Smooth muscle cell (in vitro differentiated cells): ENCODE measurements around the gene ACADS. TPM values are rescaled to one million over a fixed set of nuclear protein-coding genes. Genes with fewer than 3 reads are reported as not detected.

ENCODE experiments used
- DNase-seq: peaks from one replicate; lab custom pipeline; 2025; ENCODE audit not compliant: unreplicated experiment; lab: John Stamatoyannopoulos, UW
- H2AFZ ChIP-seq: fragments of 200-600 bp; sonication (generic); 2 replicates; pipeline ENCODE4 v1.6.0; 2016; ENCODE audit warnings: antibody characterized with exemption, low read depth, mild to moderate bottlenecking
- H3F3A ChIP-seq: fragments of 200-600 bp; sonication (generic); 2 replicates; pipeline ENCODE4 v1.6.0; 2017; ENCODE audit warnings: antibody characterized with exemption, low read depth
- H3K27ac ChIP-seq: fragments of 200-600 bp; sonication (generic); 2 replicates; pipeline ENCODE4 v1.5.1; 2016; ENCODE audit warnings: low read depth, mild to moderate bottlenecking
- H3K27me3 ChIP-seq: fragments of 200-600 bp; sonication (generic); 2 replicates; pipeline ENCODE4 v1.6.1; 2016; ENCODE audit warnings: low read depth, mild to moderate bottlenecking
- H3K36me3 ChIP-seq: fragments of 200-600 bp; sonication (generic); 2 replicates; pipeline ENCODE4 v1.5.1; 2016; ENCODE audit warnings: low read depth
- H3K4me1 ChIP-seq: fragments of 200-600 bp; sonication (generic); 2 replicates; pipeline ENCODE4 v1.5.1; 2016; ENCODE audit warnings: low read depth
- H3K4me2 ChIP-seq: fragments of 200-600 bp; sonication (generic); 2 replicates; pipeline ENCODE4 v1.6.0; 2016; ENCODE audit warnings: mild to moderate bottlenecking
- H3K4me3 ChIP-seq: fragments of 200-600 bp; sonication (generic); 2 replicates; pipeline ENCODE4 v1.5.1; 2016; ENCODE audit warnings: mild to moderate bottlenecking
- H3K79me2 ChIP-seq: fragments of 200-600 bp; sonication (generic); 2 replicates; pipeline ENCODE4 v1.6.0; 2016; ENCODE audit warnings: low read depth, mild to moderate bottlenecking
- H3K9ac ChIP-seq: fragments of 200-600 bp; sonication (generic); 2 replicates; pipeline ENCODE4 v1.6.0; 2016; ENCODE audit warnings: low read depth
- H3K9me3 ChIP-seq: fragments of 200-600 bp; sonication (generic); replicated peaks from 2 replicates; pipeline ENCODE4 v1.5.1; 2016; ENCODE audit warnings: low read depth
- H4K20me1 ChIP-seq: fragments of 200-600 bp; sonication (generic); 2 replicates; pipeline ENCODE4 v1.6.0; 2016; ENCODE audit warnings: low read depth
- WGBS: methylation state at CpG from one replicate; pipeline ENCODE4 v1.1.7; 2016; ENCODE audit warnings: low lambda C conversion rate; 5-methylcytosine and 5-hydroxymethylcytosine counted together
- polyA plus RNA-seq: library from polyadenylated mRNA; unstranded; fragments of >200 nt; fragmentation: Nextera tagmentation; extraction: Ambion mirVana; gene quantifications from 2 replicates; pipeline ENCODE4 v1.2.1, GENCODE V29; 2016
- total RNA-seq: library from RNA; depleted of rRNA; stranded (reverse); fragments of >200 nt; gene quantifications from 2 replicates; pipeline ENCODE4 v1.2.3, GENCODE V29; 2014
- TF ChIP-seq, protein P1 (sequence below): fragments of 200-600 bp; sonication (generic); IDR thresholded peaks from 2 replicates; pipeline ENCODE4 v1.5.1; 2017; ENCODE audit warnings: borderline replicate concordance, mild to moderate bottlenecking, antibody characterized with exemption; ENCODE audit not compliant: insufficient read depth, poor library complexity, severe bottlenecking

Gene ACADS
- total and polyA plus RNA-seq, 2 experiments from 2014 or later: 3.7 to 14.0 TPM

DNA sequence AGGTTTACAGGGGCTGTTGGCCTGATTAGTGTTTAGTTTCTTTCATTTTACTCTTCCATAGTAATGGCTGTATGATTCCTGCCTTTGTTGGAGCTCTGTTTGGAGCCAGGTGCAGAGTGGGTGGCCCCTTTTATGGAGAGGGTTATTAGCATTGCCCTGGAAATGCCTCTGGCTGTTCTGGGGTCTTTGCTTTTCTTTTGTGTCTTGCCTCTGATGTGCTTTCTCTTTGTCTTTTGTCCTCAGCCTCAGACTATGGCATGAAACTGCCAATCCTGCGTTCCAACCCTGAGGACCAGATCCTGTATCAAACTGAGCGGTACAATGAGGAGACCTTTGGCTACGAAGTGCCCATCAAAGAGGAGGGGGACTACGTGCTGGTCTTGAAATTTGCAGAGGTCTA is 31.8 kb upstream of the ACADS start:
- H3K79me2 ChIP-seq: peaks cover 52% of the 10 kb centered on the region
- no peaks in the 10 kb centered on the region for H3K9me3 ChIP-seq
- no peaks in the 10 kb centered on the region for H3F3A ChIP-seq
- no peak overlapping the region for H3K4me2 ChIP-seq
- H3K36me3 ChIP-seq: peaks cover 7% of the 10 kb centered on the region
- 94% methylated on average over 4 of the region's 4 CpGs for WGBS
- H2AFZ ChIP-seq: no peak overlapping the region
- H3K27ac ChIP-seq: no peak overlapping the region
- H4K20me1 ChIP-seq: peaks cover 87% of the 10 kb centered on the region
- H3K27me3 ChIP-seq: no peaks in the 10 kb centered on the region
- no peak overlapping the region for H3K4me3 ChIP-seq
- H3K9ac ChIP-seq: no peak overlapping the region
- DNase-seq: no peak
- peaks cover 10% of the 10 kb centered on the region for H3K4me1 ChIP-seq
- TF ChIP-seq, protein P1, sequence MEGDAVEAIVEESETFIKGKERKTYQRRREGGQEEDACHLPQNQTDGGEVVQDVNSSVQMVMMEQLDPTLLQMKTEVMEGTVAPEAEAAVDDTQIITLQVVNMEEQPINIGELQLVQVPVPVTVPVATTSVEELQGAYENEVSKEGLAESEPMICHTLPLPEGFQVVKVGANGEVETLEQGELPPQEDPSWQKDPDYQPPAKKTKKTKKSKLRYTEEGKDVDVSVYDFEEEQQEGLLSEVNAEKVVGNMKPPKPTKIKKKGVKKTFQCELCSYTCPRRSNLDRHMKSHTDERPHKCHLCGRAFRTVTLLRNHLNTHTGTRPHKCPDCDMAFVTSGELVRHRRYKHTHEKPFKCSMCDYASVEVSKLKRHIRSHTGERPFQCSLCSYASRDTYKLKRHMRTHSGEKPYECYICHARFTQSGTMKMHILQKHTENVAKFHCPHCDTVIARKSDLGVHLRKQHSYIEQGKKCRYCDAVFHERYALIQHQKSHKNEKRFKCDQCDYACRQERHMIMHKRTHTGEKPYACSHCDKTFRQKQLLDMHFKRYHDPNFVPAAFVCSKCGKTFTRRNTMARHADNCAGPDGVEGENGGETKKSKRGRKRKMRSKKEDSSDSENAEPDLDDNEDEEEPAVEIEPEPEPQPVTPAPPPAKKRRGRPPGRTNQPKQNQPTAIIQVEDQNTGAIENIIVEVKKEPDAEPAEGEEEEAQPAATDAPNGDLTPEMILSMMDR: no peak

DNA sequence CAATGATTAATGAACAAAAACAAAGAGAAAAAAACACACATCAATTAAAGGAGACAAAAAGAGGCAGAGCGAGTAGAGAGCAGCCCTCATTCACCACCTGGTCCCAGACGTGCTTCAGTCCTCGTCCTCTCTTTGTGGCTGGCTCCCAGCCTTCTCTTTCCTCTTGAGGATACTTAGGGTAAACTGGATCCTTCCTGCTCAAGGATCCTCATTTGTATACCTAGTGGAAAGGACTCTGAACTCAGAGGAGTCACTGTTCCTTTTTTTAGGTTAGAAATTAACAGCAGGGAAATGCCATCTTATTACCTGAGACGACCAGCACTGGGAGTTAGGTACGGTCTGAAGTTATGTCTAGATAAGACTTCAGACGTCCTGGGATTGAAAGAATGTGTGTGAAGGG is 29.0 kb upstream of the ACADS start:
- no peaks in the 10 kb centered on the region for H3K27me3 ChIP-seq
- TF ChIP-seq, protein P1: no peak
- no peak overlapping the region for H2AFZ ChIP-seq
- H3K27ac ChIP-seq: no peak overlapping the region
- H3K4me2 ChIP-seq: no peak overlapping the region
- H3K79me2 ChIP-seq: peaks cover 25% of the 10 kb centered on the region
- H3K36me3 ChIP-seq: peaks cover 14% of the 10 kb centered on the region
- no peak for DNase-seq
- no peaks in the 10 kb centered on the region for H3F3A ChIP-seq
- H3K9me3 ChIP-seq: no peaks in the 10 kb centered on the region
- H4K20me1 ChIP-seq: peaks cover 73% of the 10 kb centered on the region
- no peaks in the 10 kb centered on the region for H3K4me1 ChIP-seq
- no peak overlapping the region for H3K9ac ChIP-seq
- 94% methylated on average over 6 of the region's 6 CpGs for WGBS
- H3K4me3 ChIP-seq: no peak overlapping the region

DNA sequence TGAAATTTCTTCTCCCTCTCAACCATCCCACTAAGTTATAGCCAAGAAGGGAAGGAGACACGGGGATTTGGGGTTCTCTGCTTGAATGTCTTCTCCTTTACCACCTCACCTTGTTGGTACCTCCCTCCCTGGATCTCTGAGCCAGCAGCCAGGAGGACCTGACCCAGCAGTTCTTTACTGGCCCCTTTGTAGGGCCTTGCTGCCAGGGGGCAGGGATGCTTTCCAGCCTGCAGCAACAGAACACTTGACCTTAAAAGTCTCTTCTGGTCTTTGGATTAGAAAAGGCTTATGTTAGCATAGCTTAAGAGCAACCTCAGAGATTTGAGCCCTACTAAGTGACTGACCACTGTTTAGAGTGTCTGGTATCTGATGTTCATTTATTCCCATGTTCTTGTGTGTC is 28.3 kb upstream of the ACADS start:
- H3K9ac ChIP-seq: no peak overlapping the region
- H3K27ac ChIP-seq: no peak overlapping the region
- H3K4me1 ChIP-seq: no peaks in the 10 kb centered on the region
- WGBS: 100% methylated on average over 1 of the region's 1 CpG
- TF ChIP-seq, protein P1: no peak
- H3K27me3 ChIP-seq: no peaks in the 10 kb centered on the region
- H3K36me3 ChIP-seq: peaks cover 14% of the 10 kb centered on the region
- no peak overlapping the region for H3K4me2 ChIP-seq
- no peak overlapping the region for H3K4me3 ChIP-seq
- peaks cover 17% of the 10 kb centered on the region for H3K79me2 ChIP-seq
- DNase-seq: no peak
- H3K9me3 ChIP-seq: no peaks in the 10 kb centered on the region
- no peaks in the 10 kb centered on the region for H3F3A ChIP-seq
- peaks cover 66% of the 10 kb centered on the region for H4K20me1 ChIP-seq
- H2AFZ ChIP-seq: no peak overlapping the region

DNA sequence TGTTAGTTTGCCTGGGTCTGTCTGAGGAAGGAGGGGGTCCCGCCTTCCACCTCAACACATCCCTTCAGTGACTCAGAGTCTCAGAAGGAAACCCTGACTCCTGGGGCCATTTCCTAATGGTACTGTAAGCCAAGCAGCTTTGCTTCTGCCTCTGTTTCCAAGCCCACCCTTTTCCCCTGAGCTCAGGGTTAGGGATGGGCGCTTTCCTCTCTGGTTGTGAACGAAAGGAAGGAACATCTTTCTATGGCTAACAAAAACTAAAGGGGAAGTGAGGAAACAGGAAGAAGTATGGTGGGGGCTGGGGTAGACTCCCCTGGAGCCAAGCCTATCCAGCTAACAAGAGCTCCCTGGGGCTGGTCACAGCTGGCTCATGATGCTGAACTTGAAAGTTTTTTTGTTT is 27.0 kb upstream of the ACADS start:
- Histone ChIP-seq H4K20me1 (peaks cover 53% of the 10 kb centered on the region), H3K4me1 (no peaks in the 10 kb centered on the region), H3K4me2 (no peak overlapping the region), H3K4me3 (no peak overlapping the region), H3K27me3 (no peaks in the 10 kb centered on the region), H3K79me2 (peaks cover 4% of the 10 kb centered on the region), H3K9me3 (no peaks in the 10 kb centered on the region), H3F3A (no peaks in the 10 kb centered on the region), H3K9ac (no peak overlapping the region), H3K27ac (no peak overlapping the region), H2AFZ (no peak overlapping the region), H3K36me3 (peaks cover 14% of the 10 kb centered on the region)
- DNase-seq: no peak
- 100% methylated on average over 3 of the region's 3 CpGs for WGBS
- TF ChIP-seq, protein P1: no peak
